ENCODE data around the gene HAUS1. TPM values are rescaled to one million over a fixed set of nuclear protein-coding genes. Genes with fewer than 3 reads are reported as not detected.
A peak's percentile ranks its signal among the peaks of the same experiment; 100 is the strongest.

The HAUS1 gene
- total and polyA plus RNA-seq, 8 donors: 4.6 to 10.9 (median 8.3) TPM

- Histone ChIP-seq H3K4me3 (peak overlapping the region; percentile 77 to 93 (median 80)), H3K27ac (no peak overlapping the region), H3K27me3 (no peaks in the 10 kb centered on the region), H3K36me3 (no peaks in the 10 kb centered on the region), H3K9me3 (no peaks in the 10 kb centered on the region), H3K4me1 (peaks cover 0 to 14% (median 0%) of the 10 kb centered on the region in 3 donors)
- DNase-seq (no peak), FAIRE-seq (no peak), ATAC-seq (peak in 1 of 4 donors; percentile 3)
- TF ChIP-seq CTCF (IDR thresholded peaks at IDR 0.05): no peak
- intact Hi-C loops (cut with DNase I): loop anchor here in 1 of 3 donors (10.0 kb wide), 1 partner anchor 98 kb away; no protein-coding TSS in a partner anchor
- WGBS, 2 donors: 17 to 25% methylated on average over 25 of the region's 25 CpGs
Observed at GRCh38 chr18:46072376-46072867, 31.8 kb upstream of the HAUS1 start.

- intact Hi-C loops (cut with DNase I): loop anchor here in 1 of 3 donors (10.0 kb wide), 1 partner anchor 98 kb away; no protein-coding TSS in a partner anchor
- ATAC-seq (no peak), FAIRE-seq (no peak), DNase-seq (no peak)
- Histone ChIP-seq H3K4me1 (peaks cover 0 to 14% (median 0%) of the 10 kb centered on the region in 3 donors), H3K4me3 (no peak overlapping the region), H3K27ac (no peak overlapping the region), H3K27me3 (no peaks in the 10 kb centered on the region), H3K9me3 (no peaks in the 10 kb centered on the region), H3K36me3 (no peaks in the 10 kb centered on the region)
- WGBS, 2 donors: 59 to 62% methylated on average over 3 of the region's 3 CpGs
- TF ChIP-seq CTCF (IDR thresholded peaks at IDR 0.05): no peak
Observed at GRCh38 chr18:46072959-46073358, 31.2 kb upstream of the HAUS1 start.

- peak in 3 of 4 donors; percentile 41 to 55 (median 48) for TF ChIP-seq CTCF (IDR thresholded peaks at IDR 0.05)
- ATAC-seq (peak; percentile 58 to 77 (median 70)), DNase-seq (peak in 2 of 6 donors; percentile 19 to 59), FAIRE-seq (peak; percentile 92)
- no peaks in the 10 kb centered on the region for H3K9me3 ChIP-seq
- peaks cover 0 to 14% (median 0%) of the 10 kb centered on the region in 3 donors for H3K4me1 ChIP-seq
- H3K27me3 ChIP-seq: no peaks in the 10 kb centered on the region
- intact Hi-C loops (cut with DNase I): loop anchor here in 1 of 3 donors (10.0 kb wide), 1 partner anchor 99 kb away; no protein-coding TSS in a partner anchor
- H3K36me3 ChIP-seq: no peaks in the 10 kb centered on the region
- WGBS, 2 donors: 26 to 27% methylated on average over 9 of the region's 9 CpGs
- no peak overlapping the region for H3K4me3 ChIP-seq
- no peak overlapping the region for H3K27ac ChIP-seq
Observed at GRCh38 chr18:46073474-46074331, 30.5 kb upstream of the HAUS1 start.

GRCh38 chr18:46079336-46079735 is 24.8 kb upstream of the HAUS1 start:
- Histone ChIP-seq H3K4me1 (no peaks in the 10 kb centered on the region), H3K27me3 (no peaks in the 10 kb centered on the region), H3K36me3 (peaks cover 0 to 30% (median 12%) of the 10 kb centered on the region in 3 donors), H3K27ac (no peak overlapping the region), H3K9me3 (no peaks in the 10 kb centered on the region), H3K4me3 (no peak overlapping the region)
- no peak for TF ChIP-seq CTCF (IDR thresholded peaks at IDR 0.05)
- no peak for DNase-seq
- no peak for ATAC-seq
- intact Hi-C loops (cut with DNase I): loop anchor here in 1 of 3 donors (10.0 kb wide), 1 partner anchor 105 kb away; no protein-coding TSS in a partner anchor
- FAIRE-seq: no peak

Measured in pancreas (tissue), 10 donors.